Mesendoderm (in vitro differentiated cells): ENCODE measurements around the gene SLC35F2. TPM values are rescaled to one million over a fixed set of nuclear protein-coding genes. Genes with fewer than 3 reads are reported as not detected.
"Not testable (repeated sequence)": the region's sequence is repeated elsewhere in the genome, so short reads cannot be mapped to it uniquely, and the experiment has no call there.

Experiments used
- DNase-seq: peaks from one replicate; pipeline ENCODE4 v3.0.0; 2013
- H2AK5ac ChIP-seq: 2 replicates; pipeline ENCODE4 v1.6.1; 2013; ENCODE audit warnings: low read length, inconsistent platforms
- H2BK120ac ChIP-seq: 2 replicates; pipeline ENCODE4 v1.6.1; 2013; ENCODE audit warnings: low read depth, mild to moderate bottlenecking, low read length, moderate library complexity, mixed read lengths
- H2BK15ac ChIP-seq: replicated peaks from 2 replicates; pipeline ENCODE4 v1.6.1; 2013; ENCODE audit warnings: low read depth, mild to moderate bottlenecking, moderate library complexity
- H2BK5ac ChIP-seq: 2 replicates; pipeline ENCODE4 v1.6.1; 2013; ENCODE audit warnings: low read length, inconsistent platforms
- H3K18ac ChIP-seq: 2 replicates; pipeline ENCODE4 v1.6.1; 2013; ENCODE audit warnings: mild to moderate bottlenecking, low read length, mixed read lengths
- H3K23ac ChIP-seq: one replicate; pipeline ENCODE4 v1.6.1; 2013; ENCODE audit warnings: low read length
- H3K27ac ChIP-seq: 2 replicates; pipeline ENCODE4 v1.5.1; 2013; ENCODE audit warnings: low read depth, mild to moderate bottlenecking, inconsistent platforms, low read length, moderate library complexity
- H3K27me3 ChIP-seq: 2 replicates; pipeline ENCODE4 v1.6.1; 2013; ENCODE audit warnings: low read length, control low read depth, mild to moderate bottlenecking, inconsistent platforms; ENCODE audit not compliant: insufficient read depth, poor library complexity
- H3K36me3 ChIP-seq: 2 replicates; pipeline ENCODE4 v1.6.1; 2013; ENCODE audit warnings: low read length, inconsistent platforms; ENCODE audit not compliant: control insufficient read depth, insufficient read depth
- H3K4ac ChIP-seq: one replicate; pipeline ENCODE4 v1.6.1; 2013; ENCODE audit warnings: low read depth, mild to moderate bottlenecking, low read length, moderate library complexity
- H3K4me1 ChIP-seq: 2 replicates; pipeline ENCODE4 v1.6.1; 2013; ENCODE audit warnings: low read depth, low read length, inconsistent platforms; ENCODE audit not compliant: control insufficient read depth
- H3K4me2 ChIP-seq: 2 replicates; pipeline ENCODE4 v1.6.1; 2013; ENCODE audit warnings: low read length
- H3K4me3 ChIP-seq: 2 replicates; pipeline ENCODE4 v1.5.1; 2013; ENCODE audit warnings: mild to moderate bottlenecking, low read length
- H3K56ac ChIP-seq: one replicate; pipeline ENCODE4 v1.6.1; 2013; ENCODE audit warnings: low read length
- H3K79me1 ChIP-seq: 2 replicates; pipeline ENCODE4 v1.6.1; 2013; ENCODE audit warnings: low read length, inconsistent platforms
- H3K79me2 ChIP-seq: 2 replicates; pipeline ENCODE4 v1.6.1; 2013; ENCODE audit warnings: mild to moderate bottlenecking, low read length; ENCODE audit not compliant: control insufficient read depth, insufficient read depth
- H3K9ac ChIP-seq: 2 replicates; pipeline ENCODE4 v1.6.1; 2013; ENCODE audit warnings: low read length, inconsistent platforms
- H4K5ac ChIP-seq: one replicate; pipeline ENCODE4 v1.6.1; 2013; ENCODE audit warnings: low read length
- H4K8ac ChIP-seq: one replicate; pipeline ENCODE4 v1.6.1; 2013; ENCODE audit warnings: low read depth, mild to moderate bottlenecking, control low read depth, low read length, moderate library complexity
- WGBS: extraction: QIAGEN DNeasy Blood & Tissue Kit; methylation state at CpG from one replicate; pipeline ENCODE4 v1.1.7; 2013; ENCODE audit warnings: low lambda C conversion rate, missing lambda C conversion rate; ENCODE audit not compliant: insufficient coverage; ENCODE audit errors: extremely low coverage; 5-methylcytosine and 5-hydroxymethylcytosine counted together
- polyA plus RNA-seq, 2 experiments: library from polyadenylated mRNA; stranded (reverse); fragments of 200-250 nt; gene quantifications; one replicate each; pipeline ENCODE4 v1.2.3, GENCODE V29; 2013

SLC35F2 gene, protein sequence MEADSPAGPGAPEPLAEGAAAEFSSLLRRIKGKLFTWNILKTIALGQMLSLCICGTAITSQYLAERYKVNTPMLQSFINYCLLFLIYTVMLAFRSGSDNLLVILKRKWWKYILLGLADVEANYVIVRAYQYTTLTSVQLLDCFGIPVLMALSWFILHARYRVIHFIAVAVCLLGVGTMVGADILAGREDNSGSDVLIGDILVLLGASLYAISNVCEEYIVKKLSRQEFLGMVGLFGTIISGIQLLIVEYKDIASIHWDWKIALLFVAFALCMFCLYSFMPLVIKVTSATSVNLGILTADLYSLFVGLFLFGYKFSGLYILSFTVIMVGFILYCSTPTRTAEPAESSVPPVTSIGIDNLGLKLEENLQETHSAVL
- 14.8 TPM for polyA plus RNA-seq (2013, experiment 1 of 2)
- polyA plus RNA-seq (2013, experiment 2 of 2) = 14.8 TPM

GRCh38 chr11:107858217-107859070 lies at the start of gene SLC35F2:
Gene SLC35F2 (minus strand): TSS chr11:107858787. CDS start chr11:107858767, 20 bp downstream.
- H3K36me3 ChIP-seq = no peaks in the 10 kb centered on the region
- H3K9ac ChIP-seq = peak within 1 kb of the TSS; percentile 70
- no peaks in the 10 kb centered on the region for H3K79me1 ChIP-seq
- H3K4ac ChIP-seq = peak within 1 kb of the TSS; percentile 82
- peak within 1 kb of the TSS; percentile 91 for H3K56ac ChIP-seq
- peak; percentile 94 for DNase-seq
- H4K5ac ChIP-seq = no peak within 1 kb of the TSS
- H3K18ac ChIP-seq = peak within 1 kb of the TSS; percentile 72
- peak within 1 kb of the TSS; percentile 71 for H3K27ac ChIP-seq
- H3K23ac ChIP-seq = no peak within 1 kb of the TSS
- no CpG with 5 or more reads among the region's 73 CpGs for WGBS
- no peaks in the 10 kb centered on the region for H3K27me3 ChIP-seq
- peak within 1 kb of the TSS; percentile 52 for H3K4me3 ChIP-seq
- H2BK5ac ChIP-seq = no peak within 1 kb of the TSS
- H3K4me2 ChIP-seq = peak within 1 kb of the TSS; percentile 98
- no peak within 1 kb of the TSS for H2AK5ac ChIP-seq
- no peaks in the 10 kb centered on the region for H3K4me1 ChIP-seq
- H2BK120ac ChIP-seq = no peak within 1 kb of the TSS
- no peaks in the 10 kb centered on the region for H3K79me2 ChIP-seq
- no peak within 1 kb of the TSS for H4K8ac ChIP-seq
- H2BK15ac ChIP-seq = no peak within 1 kb of the TSS

DNA sequence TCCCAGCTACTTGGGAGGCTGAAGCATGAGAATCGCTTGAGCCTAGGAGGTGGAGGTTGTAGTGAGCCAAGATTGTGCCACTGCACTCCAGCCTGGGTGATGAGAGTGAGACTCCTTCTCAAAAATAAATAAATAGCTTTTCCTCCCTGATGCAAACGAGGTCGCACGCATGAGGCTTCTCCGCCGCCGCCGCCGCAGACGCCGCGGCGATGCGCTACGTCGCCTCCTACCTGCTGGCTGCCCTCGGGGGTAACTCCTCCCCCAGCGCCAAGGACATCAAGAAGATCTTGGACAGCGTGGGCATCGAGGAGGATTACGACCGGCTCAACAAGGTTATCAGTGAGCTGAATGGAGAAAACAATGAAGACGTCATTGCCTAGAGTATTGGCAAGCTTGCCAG lies 49.6 kb upstream of the SLC35F2 start:
- Histone ChIP-seq H3K27me3 (no peaks in the 10 kb centered on the region), H3K36me3 (no peaks in the 10 kb centered on the region), H3K79me2 (no peaks in the 10 kb centered on the region), H3K9ac (no peak overlapping the region), H2BK120ac (no peak overlapping the region), H4K5ac (no peak overlapping the region), H4K8ac (no peak overlapping the region), H3K4me2 (no peak overlapping the region), H3K4me3 (no peak overlapping the region), H3K4ac (no peak overlapping the region), H3K23ac (no peak overlapping the region), H2BK5ac (no peak overlapping the region), H3K56ac (no peak overlapping the region), H2AK5ac (no peak overlapping the region), H3K18ac (no peak overlapping the region), H3K4me1 (no peaks in the 10 kb centered on the region), H3K79me1 (no peaks in the 10 kb centered on the region), H3K27ac (no peak overlapping the region), H2BK15ac (no peak overlapping the region)
- DNase-seq = no peak
- WGBS = no CpG with 5 or more reads among the region's 23 CpGs

DNA sequence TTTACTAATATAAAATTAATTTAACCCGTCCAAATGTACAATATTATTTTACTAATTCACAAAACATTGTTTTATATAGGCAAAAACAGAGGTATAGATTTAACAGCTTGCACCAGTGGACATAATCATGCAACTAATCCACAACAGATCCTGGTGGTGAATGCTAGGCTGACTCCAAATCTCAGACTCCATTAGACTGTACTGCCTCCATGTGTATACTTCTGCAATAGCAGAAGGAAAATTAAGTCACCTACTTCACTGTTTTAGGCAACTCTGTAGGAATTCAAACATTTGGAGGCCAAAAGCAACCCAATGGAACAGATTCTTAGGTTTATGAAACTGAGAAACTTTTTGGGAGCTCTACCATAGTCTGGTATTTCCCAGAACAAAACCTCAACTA lies 39.7 kb upstream of the SLC35F2 start:
- Histone ChIP-seq H3K79me1 (no peaks in the 10 kb centered on the region), H4K8ac (no peak overlapping the region), H3K36me3 (no peaks in the 10 kb centered on the region), H3K9ac (no peak overlapping the region), H3K56ac (no peak overlapping the region), H3K4me1 (no peaks in the 10 kb centered on the region), H3K23ac (no peak overlapping the region), H3K27me3 (no peaks in the 10 kb centered on the region), H4K5ac (no peak overlapping the region), H3K79me2 (no peaks in the 10 kb centered on the region), H3K18ac (no peak overlapping the region), H3K27ac (no peak overlapping the region), H3K4me2 (no peak overlapping the region), H3K4ac (no peak overlapping the region), H3K4me3 (no peak overlapping the region), H2AK5ac (no peak overlapping the region), H2BK5ac (no peak overlapping the region), H2BK120ac (no peak overlapping the region), H2BK15ac (no peak overlapping the region)
- DNase-seq = peak; percentile 51
- 100% methylated on average over 1 of the region's 1 CpG for WGBS

DNA sequence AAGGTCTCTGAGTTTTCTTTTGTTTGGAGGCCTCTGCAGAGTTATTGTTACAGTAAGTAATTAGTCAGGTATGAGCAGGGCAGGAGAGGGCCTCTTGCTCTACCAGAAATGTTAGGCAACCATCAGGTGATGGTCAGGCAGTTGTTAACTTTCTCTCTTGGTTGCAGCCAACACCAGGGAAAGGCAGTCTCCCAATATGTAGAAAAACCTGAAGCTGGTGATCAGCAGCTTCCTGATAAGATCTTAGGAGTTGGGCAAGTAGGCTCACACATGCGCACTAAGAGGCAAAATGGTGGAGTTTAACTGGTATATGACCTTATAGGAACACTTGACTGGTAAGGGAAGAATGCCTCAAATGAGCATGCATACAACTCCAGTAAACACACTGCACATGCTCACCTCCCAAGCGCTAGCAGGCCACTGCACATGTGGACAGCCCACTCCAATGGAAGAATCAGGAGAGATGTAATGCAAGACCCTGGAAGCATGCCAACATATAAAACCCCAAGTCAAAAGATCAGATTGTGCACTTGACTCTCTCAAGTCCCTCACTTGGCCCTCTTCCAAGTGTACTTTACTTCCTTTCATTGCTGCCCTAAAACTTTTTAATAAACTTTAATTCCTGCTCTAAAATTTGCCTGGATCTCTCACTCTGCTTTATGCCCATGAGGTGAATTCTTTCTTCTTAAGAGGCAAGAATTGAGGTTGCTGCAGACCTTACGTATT lies 23.7 kb upstream of the SLC35F2 start:
- H2AK5ac ChIP-seq = no peak overlapping the region
- H3K4ac ChIP-seq = no peak overlapping the region
- WGBS = no CpG with 5 or more reads among the region's 3 CpGs
- H3K27ac ChIP-seq = no peak overlapping the region
- no peak overlapping the region for H3K23ac ChIP-seq
- H2BK15ac ChIP-seq = no peak overlapping the region
- H3K56ac ChIP-seq = no peak overlapping the region
- H3K18ac ChIP-seq = peak overlapping the region; percentile 22
- H3K79me1 ChIP-seq = no peaks in the 10 kb centered on the region
- H4K8ac ChIP-seq = no peak overlapping the region
- no peak overlapping the region for H3K9ac ChIP-seq
- H2BK5ac ChIP-seq = no peak overlapping the region
- H3K4me1 ChIP-seq = no peaks in the 10 kb centered on the region
- H3K4me3 ChIP-seq = no peak overlapping the region
- H2BK120ac ChIP-seq = no peak overlapping the region
- H3K79me2 ChIP-seq = no peaks in the 10 kb centered on the region
- DNase-seq = peak; percentile 13
- H3K36me3 ChIP-seq = no peaks in the 10 kb centered on the region
- H4K5ac ChIP-seq = no peak overlapping the region
- no peaks in the 10 kb centered on the region for H3K27me3 ChIP-seq
- H3K4me2 ChIP-seq = no peak overlapping the region

DNA sequence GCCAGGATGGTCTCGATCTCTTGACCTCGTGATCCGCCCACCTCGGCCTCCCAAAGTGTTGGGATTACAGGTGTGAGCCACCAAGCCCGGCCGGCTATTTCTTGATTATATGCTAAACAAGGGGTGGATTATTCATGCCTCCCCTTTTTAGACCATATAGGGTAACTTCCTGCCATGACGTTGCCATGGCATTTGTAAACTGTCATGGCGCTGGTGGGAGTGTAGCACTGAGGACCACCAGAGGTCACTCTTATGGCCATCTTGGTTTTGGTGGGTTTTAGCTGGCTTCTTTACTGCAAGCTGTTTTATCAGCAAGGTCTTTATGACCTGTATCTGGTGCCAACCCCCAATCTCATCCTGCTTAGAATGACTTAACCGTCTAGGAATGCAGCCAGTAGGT lies 22.9 kb upstream of the SLC35F2 start:
- H2BK120ac ChIP-seq, H3K18ac ChIP-seq, H3K79me2 ChIP-seq, H3K4me1 ChIP-seq, H3K27ac ChIP-seq, H4K8ac ChIP-seq, H3K4me3 ChIP-seq, H3K79me1 ChIP-seq, H3K36me3 ChIP-seq, H3K9ac ChIP-seq, H2BK15ac ChIP-seq, H3K4me2 ChIP-seq, H2AK5ac ChIP-seq, H3K23ac ChIP-seq, H3K4ac ChIP-seq, H2BK5ac ChIP-seq, H3K27me3 ChIP-seq, H4K5ac ChIP-seq, H3K56ac ChIP-seq: not testable (repeated sequence)
- no CpG with 5 or more reads among the region's 9 CpGs for WGBS
- peak; percentile 85 for DNase-seq
